ENCODE results near the gene CCDC63. TPM values are rescaled to one million over a fixed set of nuclear protein-coding genes. Genes with fewer than 3 reads are reported as not detected.
A peak's percentile ranks its signal among the peaks of the same experiment; 100 is the strongest.

The CCDC63 gene
- total and polyA plus RNA-seq, 2 donors (not counting 3 experiments of a cell fraction or from before 2014, with no cell fraction given): not detected

GRCh38 chr12:110917961-110918360 is 71.2 kb downstream of the CCDC63 start:
- Histone ChIP-seq H3K79me2 (ENCODE audit: control insufficient read depth, insufficient read depth, low read length) (no peaks in the 10 kb centered on the region), H3K27me3 (ENCODE audit: control insufficient read depth in 2 of 2, insufficient read depth in 2 of 2, low read length in 2 of 2) (no peaks in the 10 kb centered on the region), H4K20me1 (replicated peaks; ENCODE audit: control insufficient read depth, extremely low read depth, insufficient read depth, low read length) (no peaks in the 10 kb centered on the region), H3K36me3 (ENCODE audit: control insufficient read depth in 2 of 2, extremely low read depth in 1 of 2, insufficient read depth in 2 of 2, low read length in 2 of 2) (no peaks in the 10 kb centered on the region), H3K9me1 (replicated peaks; ENCODE audit: control insufficient read depth, extremely low read depth, insufficient read depth, low read length) (no peaks in the 10 kb centered on the region), H3K4me1 (ENCODE audit: control insufficient read depth, extremely low read depth, insufficient read depth, low read length) (peaks cover 17% of the 10 kb centered on the region), H3K4me3 (replicated peaks in 1 of 3; ENCODE audit: insufficient read depth in 1 of 3, low read depth in 1 of 3, low read length in 3 of 3) (no peak overlapping the region), H3K4me2 (ENCODE audit: insufficient read depth, low read length) (peak overlapping the region; percentile 1), H2AFZ (ENCODE audit: low read depth, low read length) (no peak overlapping the region), H3K9me3 (replicated peaks; ENCODE audit: control insufficient read depth, insufficient read depth, low read length) (no peaks in the 10 kb centered on the region), H3K9ac (replicated peaks; ENCODE audit: extremely low read depth, insufficient read depth, low read length) (peak overlapping the region; percentile 60), H3K27ac (ENCODE audit: insufficient read depth, low read depth, low read length) (peak overlapping the region; percentile 77)
- dilution Hi-C loops (cut with MboI; ENCODE audit: extremely low pct_ligation_motif_present, low sequenced_read_pairs): no loop called here
- FAIRE-seq (peak; percentile 40), DNase-seq (ENCODE audit: low read depth, low spot score) (no peak)
- ChIA-PET POLR2A (no interaction called here), CTCF (interaction anchor here (1.3 kb wide), 2 partner anchors 23 to 30 kb away, joined by 5 to 8 read pairs; no protein-coding TSS in a partner anchor)
- BruUV-seq (replicated peaks): TSS peak; percentile 86
- intact Hi-C loops (cut with micrococcal nuclease): loop anchor here (1.0 kb wide), 1 partner anchor 24 kb away; no protein-coding TSS in a partner anchor
- no peak for TF ChIP-seq POLR2AphosphoS5 (IDR thresholded peaks at IDR 0.05; ENCODE audit: insufficient read depth, low read depth, low read length)
- no peak for TF ChIP-seq POLR2A (IDR thresholded peaks at IDR 0.05; ENCODE audit: low read depth, low read length)
- TF ChIP-seq EZH2 (IDR thresholded peaks at IDR 0.05; ENCODE audit: borderline replicate concordance, low read depth, low read length, severe bottlenecking): no peak
- TF ChIP-seq, protein P1, sequence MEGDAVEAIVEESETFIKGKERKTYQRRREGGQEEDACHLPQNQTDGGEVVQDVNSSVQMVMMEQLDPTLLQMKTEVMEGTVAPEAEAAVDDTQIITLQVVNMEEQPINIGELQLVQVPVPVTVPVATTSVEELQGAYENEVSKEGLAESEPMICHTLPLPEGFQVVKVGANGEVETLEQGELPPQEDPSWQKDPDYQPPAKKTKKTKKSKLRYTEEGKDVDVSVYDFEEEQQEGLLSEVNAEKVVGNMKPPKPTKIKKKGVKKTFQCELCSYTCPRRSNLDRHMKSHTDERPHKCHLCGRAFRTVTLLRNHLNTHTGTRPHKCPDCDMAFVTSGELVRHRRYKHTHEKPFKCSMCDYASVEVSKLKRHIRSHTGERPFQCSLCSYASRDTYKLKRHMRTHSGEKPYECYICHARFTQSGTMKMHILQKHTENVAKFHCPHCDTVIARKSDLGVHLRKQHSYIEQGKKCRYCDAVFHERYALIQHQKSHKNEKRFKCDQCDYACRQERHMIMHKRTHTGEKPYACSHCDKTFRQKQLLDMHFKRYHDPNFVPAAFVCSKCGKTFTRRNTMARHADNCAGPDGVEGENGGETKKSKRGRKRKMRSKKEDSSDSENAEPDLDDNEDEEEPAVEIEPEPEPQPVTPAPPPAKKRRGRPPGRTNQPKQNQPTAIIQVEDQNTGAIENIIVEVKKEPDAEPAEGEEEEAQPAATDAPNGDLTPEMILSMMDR (IDR thresholded peaks at IDR 0.05; ENCODE audit: extremely low read depth in 1 of 2, insufficient read depth in 1 of 2, low read depth in 1 of 2, low read length in 2 of 2): no peak
- TF ChIP-seq GATA2 (IDR thresholded peaks at IDR 0.05; ENCODE audit: insufficient read depth, insufficient read length, low read depth, low read length): no peak
- no peak for TF ChIP-seq MYC (IDR thresholded peaks at IDR 0.05; ENCODE audit: low read depth, low read length)
- TF ChIP-seq, protein P2, sequence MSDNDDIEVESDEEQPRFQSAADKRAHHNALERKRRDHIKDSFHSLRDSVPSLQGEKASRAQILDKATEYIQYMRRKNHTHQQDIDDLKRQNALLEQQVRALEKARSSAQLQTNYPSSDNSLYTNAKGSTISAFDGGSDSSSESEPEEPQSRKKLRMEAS (IDR thresholded peaks at IDR 0.05; ENCODE audit: insufficient read depth, insufficient read length): no peak
- TF ChIP-seq FOS (IDR thresholded peaks at IDR 0.05; ENCODE audit: borderline replicate concordance, insufficient read depth, low read length): no peak
- TF ChIP-seq JUN (IDR thresholded peaks at IDR 0.05; ENCODE audit: borderline replicate concordance, insufficient read depth, insufficient read length, low read depth): no peak

Data from endothelial cell of umbilical vein (primary cell).